Caco-2 (cell line): ENCODE data around the gene ACACA. TPM values are rescaled to one million over a fixed set of nuclear protein-coding genes. Genes with fewer than 3 reads are reported as not detected.
A peak's percentile ranks its signal among the peaks of the same experiment; 100 is the strongest.
"Not testable (repeated sequence)": the region's sequence is repeated elsewhere in the genome, so short reads cannot be mapped to it uniquely, and the experiment has no call there.

ENCODE experiments used
- BruUV-seq: library from RNA; stranded (reverse); fragments of 400-500 nt; replicated peaks from 2 replicates; lab custom pipeline; 2021; lab: Mats Ljungman, UMichigan
- CTCF ChIA-PET: fragments of 300-600 bp; sonication (Branson Sonifier 250); formaldehyde crosslinking; loops from one replicate; lab custom pipeline; 2022; ENCODE audit warnings: antibody characterized with exemption; lab: Charles Lee
- POLR2A ChIA-PET: fragments of 300-600 bp; sonication (Branson Sonifier 250); formaldehyde crosslinking; loops from one replicate; lab custom pipeline; 2022; ENCODE audit warnings: antibody characterized with exemption; lab: Charles Lee
- DNase-seq, 2 experiments: peaks; one replicate each; pipeline versions ENCODE4 v3.0.0 to v3.0.0-alpha.2; 2020 to 2022
- H3K27me3 ChIP-seq: replicated peaks from 2 replicates; pipeline ENCODE4 v1.6.0; 2011; ENCODE audit warnings: low read length; ENCODE audit not compliant: control insufficient read depth, insufficient read depth
- H3K36me3 ChIP-seq: 2 replicates; pipeline ENCODE4 v1.5.1; 2011; ENCODE audit warnings: low read length; ENCODE audit not compliant: control insufficient read depth, insufficient read depth
- H3K4me1 ChIP-seq: fragments of 250-450 bp; sonication (Bioruptor Pico); 2 replicates; pipeline ENCODE4 v1.5.1; 2020; ENCODE audit warnings: mild to moderate bottlenecking
- H3K4me3 ChIP-seq: 2 replicates; pipeline ENCODE4 v1.5.1; 2011; ENCODE audit warnings: low read depth, mild to moderate bottlenecking, control low read depth, low read length
- H3K9me3 ChIP-seq: fragments of 250-450 bp; sonication (Bioruptor Pico); 2 replicates; pipeline ENCODE4 v1.5.1; 2020; ENCODE audit warnings: mild to moderate bottlenecking, moderate library complexity
- H3K27ac Mint-ChIP-seq: one replicate; pipeline ENCODE4 v1.8.0; 2022; ENCODE audit warnings: mixed read lengths; ENCODE audit not compliant: unreplicated experiment
- H3K27me3 Mint-ChIP-seq: one replicate; pipeline ENCODE4 v1.8.0; 2022; ENCODE audit warnings: mixed read lengths; ENCODE audit not compliant: insufficient read depth, unreplicated experiment
- H3K36me3 Mint-ChIP-seq: one replicate; pipeline ENCODE4 v1.8.0; 2022; ENCODE audit warnings: mild to moderate bottlenecking, mixed read lengths; ENCODE audit not compliant: insufficient read depth, unreplicated experiment
- H3K4me1 Mint-ChIP-seq: one replicate; pipeline ENCODE4 v1.8.0; 2022; ENCODE audit warnings: low read depth, mixed read lengths; ENCODE audit not compliant: unreplicated experiment
- H3K4me3 Mint-ChIP-seq: one replicate; pipeline ENCODE4 v1.8.0; 2022; ENCODE audit warnings: mild to moderate bottlenecking, moderate library complexity, mixed read lengths; ENCODE audit not compliant: unreplicated experiment
- H3K9me3 Mint-ChIP-seq: one replicate; pipeline ENCODE4 v1.8.0; 2022; ENCODE audit warnings: mixed read lengths; ENCODE audit not compliant: unreplicated experiment
- CTCF ChIP-seq, 2 experiments: fragments of 200-600 bp in 1 of 2; IDR thresholded peaks; 1 replicate in 1 of 2; 2 replicates in 1 of 2; pipeline versions ENCODE4 v1.5.1 to v1.8.0; 2011 to 2022; ENCODE audit warnings: antibody characterized with exemption in 1 of 2, control low read depth in 1 of 2, inconsistent platforms in 1 of 2, low read depth in 1 of 2, low read length in 1 of 2, mild to moderate bottlenecking in 1 of 2, moderate library complexity in 1 of 2; ENCODE audit not compliant: insufficient read depth in 1 of 2, severe bottlenecking in 1 of 2, unreplicated experiment in 1 of 2
- intact Hi-C: fragments of 100-400 bp; cut with micrococcal nuclease; formaldehyde crosslinking; loops from one replicate; pipeline ENCODE4 v1.10.0; 2022; ENCODE audit not compliant: unreplicated experiment
- total RNA-seq: library from RNA; stranded (reverse); gene quantifications from 2 replicates; pipeline ENCODE4 v1.2.3, GENCODE V29; 2022

The ACACA gene
- total RNA-seq, 1 experiment from 2014 or later, result 108 TPM

GRCh38 chr17:37081287-37081686, 325.3 kb downstream of the ACACA start:
- POLR2A ChIA-PET, result no interaction called here
- Mint-ChIP-seq H3K4me1 (no peaks in the 10 kb centered on the region), H3K4me3 (no peak overlapping the region), H3K27me3 (no peaks in the 10 kb centered on the region), H3K36me3 (peaks cover 37% of the 10 kb centered on the region), H3K9me3 (peaks cover 10% of the 10 kb centered on the region), H3K27ac (peak overlapping the region; percentile 14)
- DNase-seq, result peak; percentile 14 to 18
- Histone ChIP-seq H3K27me3 (no peaks in the 10 kb centered on the region), H3K4me3 (no peak overlapping the region), H3K36me3 (no peaks in the 10 kb centered on the region; the same call in 1 of the 2 replicates), H3K4me1 (no peaks in the 10 kb centered on the region), H3K9me3 (no peaks in the 10 kb centered on the region)
- no TSS peak for BruUV-seq
- TF ChIP-seq CTCF (IDR thresholded peaks at IDR 0.05; ENCODE audit: insufficient read depth in 1 of 2, low read depth in 1 of 2, low read length in 1 of 2, severe bottlenecking in 1 of 2, unreplicated experiment in 1 of 2), result no peak
- CTCF ChIA-PET, result interaction anchor here (1.0 kb wide), 1 partner anchor 93 kb away, joined by 3 read pairs; no protein-coding TSS in a partner anchor
- intact Hi-C loops, result no loop called here

DNA sequence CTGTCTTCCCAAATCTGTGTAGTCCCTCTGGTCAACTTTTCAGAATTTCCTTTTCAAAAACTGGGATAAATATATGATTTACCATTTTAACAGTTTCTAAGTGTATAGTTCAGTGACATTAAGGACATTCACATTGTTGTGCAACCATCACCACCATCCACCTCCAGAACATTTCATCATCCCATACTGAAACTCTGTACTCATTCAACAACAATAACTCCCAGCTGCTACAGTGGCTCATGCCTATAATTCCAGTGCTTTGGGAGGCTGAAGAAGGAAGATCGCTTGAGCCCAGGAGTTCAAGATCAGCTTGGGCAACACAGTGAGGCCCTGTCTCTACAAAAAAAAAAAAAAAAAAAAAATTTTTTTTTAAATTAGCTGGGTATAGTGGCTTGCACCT, 326.9 kb downstream of the ACACA start:
- Mint-ChIP-seq H3K27ac (no peak overlapping the region), H3K27me3 (no peaks in the 10 kb centered on the region), H3K36me3 (peaks cover 32% of the 10 kb centered on the region), H3K9me3 (peaks cover 10% of the 10 kb centered on the region), H3K4me3 (no peak overlapping the region), H3K4me1 (no peaks in the 10 kb centered on the region)
- Histone ChIP-seq H3K4me3 (no peak overlapping the region), H3K27me3 (no peaks in the 10 kb centered on the region), H3K4me1 (no peaks in the 10 kb centered on the region), H3K36me3 (no peaks in the 10 kb centered on the region), H3K9me3 (no peaks in the 10 kb centered on the region)
- no peak for TF ChIP-seq CTCF (IDR thresholded peaks at IDR 0.05; ENCODE audit: insufficient read depth in 1 of 2, low read depth in 1 of 2, low read length in 1 of 2, severe bottlenecking in 1 of 2, unreplicated experiment in 1 of 2)
- BruUV-seq, result no TSS peak
- ChIA-PET CTCF (no interaction called here), POLR2A (no interaction called here)
- intact Hi-C loops, result no loop called here
- DNase-seq, result peak in 1 of 2 experiments; percentile 14

GRCh38 chr17:37079065-37079708, 327.4 kb downstream of the ACACA start:
- no peaks in the 10 kb centered on the region for H3K27me3 Mint-ChIP-seq
- H3K27ac Mint-ChIP-seq, result no peak overlapping the region
- peaks cover 10% of the 10 kb centered on the region for H3K9me3 Mint-ChIP-seq
- no peaks in the 10 kb centered on the region for H3K27me3 ChIP-seq
- no peaks in the 10 kb centered on the region for H3K36me3 ChIP-seq
- H3K9me3 ChIP-seq, result no peaks in the 10 kb centered on the region
- H3K4me1 Mint-ChIP-seq, result no peaks in the 10 kb centered on the region
- no TSS peak for BruUV-seq
- H3K4me1 ChIP-seq, result no peaks in the 10 kb centered on the region
- intact Hi-C loops, result no loop called here
- ChIA-PET CTCF (interaction anchor here (0.5 kb wide), 1 partner anchor 637 kb away, joined by 3 read pairs; no protein-coding TSS in a partner anchor), POLR2A (no interaction called here)
- H3K4me3 ChIP-seq, result no peak overlapping the region
- no peak for TF ChIP-seq CTCF (IDR thresholded peaks at IDR 0.05; ENCODE audit: insufficient read depth in 1 of 2, low read depth in 1 of 2, low read length in 1 of 2, severe bottlenecking in 1 of 2, unreplicated experiment in 1 of 2)
- no peak overlapping the region for H3K4me3 Mint-ChIP-seq
- no peak for DNase-seq
- peaks cover 28% of the 10 kb centered on the region for H3K36me3 Mint-ChIP-seq

DNA sequence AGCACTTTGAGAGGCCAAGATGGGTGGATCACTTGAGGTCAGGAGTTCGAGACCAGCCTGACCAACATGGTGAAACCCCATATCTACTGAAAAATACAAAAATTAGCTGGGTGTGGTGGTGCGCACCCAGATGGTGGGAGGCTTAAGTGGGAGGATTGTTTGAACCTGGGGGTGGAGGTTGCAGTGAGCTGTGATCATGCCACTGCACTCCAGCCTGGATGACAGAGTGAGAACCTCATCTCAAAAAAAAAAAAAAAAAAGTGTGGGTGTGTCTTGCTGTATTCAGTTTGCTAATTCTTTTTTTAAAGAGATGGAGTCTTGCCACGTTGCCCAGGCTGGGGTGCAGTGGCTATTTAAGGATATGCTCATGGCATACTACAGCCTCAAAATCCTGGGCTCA, 333.2 kb downstream of the ACACA start:
- H3K4me3 Mint-ChIP-seq, H3K4me3 ChIP-seq, CTCF ChIA-PET, H3K4me1 Mint-ChIP-seq, H3K9me3 Mint-ChIP-seq, H3K4me1 ChIP-seq, intact Hi-C loops, H3K36me3 Mint-ChIP-seq, H3K27me3 ChIP-seq, H3K27ac Mint-ChIP-seq, DNase-seq, POLR2A ChIA-PET, BruUV-seq, H3K9me3 ChIP-seq, H3K27me3 Mint-ChIP-seq, H3K36me3 ChIP-seq: not testable (repeated sequence)
